ENCODE data around the gene FAM78B. TPM values are rescaled to one million over a fixed set of nuclear protein-coding genes. Genes with fewer than 3 reads are reported as not detected.

Gene FAM78B
- total RNA-seq, 2 experiments from 2014 or later = 0.11 TPM; not detected in 1

DNA sequence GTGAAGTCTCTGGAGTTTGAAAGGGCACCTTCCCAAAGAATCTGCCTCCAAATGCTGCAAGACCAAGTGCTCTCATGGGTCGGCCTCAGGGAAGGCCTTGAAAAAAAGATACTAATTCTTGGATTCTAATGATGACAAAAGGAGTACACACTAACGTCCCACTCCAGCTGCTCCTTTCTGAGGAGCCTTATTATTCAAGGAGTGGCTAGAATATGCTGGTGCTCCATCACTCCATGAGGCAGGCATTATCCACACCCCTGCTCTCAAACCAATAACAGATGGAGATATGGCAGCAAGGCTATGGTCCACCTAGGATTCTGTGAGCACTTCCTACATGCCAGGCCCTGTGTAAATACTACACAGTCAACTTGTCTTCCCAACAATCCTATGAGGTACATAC, 54.4 kb downstream of the FAM78B start:
- H3K36me3 ChIP-seq (ENCODE audit: insufficient read depth, low read length) = no peaks in the 10 kb centered on the region
- Mint-ChIP-seq H3K27ac (no peak overlapping the region), H3K4me1 (ENCODE audit: low read depth) (no peaks in the 10 kb centered on the region), H3K4me3 (no peak overlapping the region), H3K36me3 (ENCODE audit: low read depth) (no peaks in the 10 kb centered on the region), H3K9me3 (peaks cover 3% of the 10 kb centered on the region), H3K27me3 (no peaks in the 10 kb centered on the region)
- ChIA-PET CTCF (no interaction called here), POLR2A (no interaction called here)
- no peaks in the 10 kb centered on the region for H3K27me3 ChIP-seq (ENCODE audit: control insufficient read depth in 1 of 2, insufficient read depth in 2 of 2, low read length in 2 of 2)
- TF ChIP-seq CTCF (IDR thresholded peaks at IDR 0.05) = no peak
- no peak overlapping the region for H3K27ac ChIP-seq (ENCODE audit: low read depth in 1 of 2, low read length in 2 of 2)
- DNase-seq = no peak
- no peaks in the 10 kb centered on the region for H3K9me3 ChIP-seq (ENCODE audit: control insufficient read depth in 1 of 2, insufficient read depth in 1 of 2, low read length in 2 of 2)
- no peak for ATAC-seq (ENCODE audit: poor library complexity)
- H3K4me3 ChIP-seq (ENCODE audit: low read length) = no peak overlapping the region
- intact Hi-C loops (cut with DNase I, micrococcal nuclease) = no loop called here
- H3K4me1 ChIP-seq (ENCODE audit: insufficient read depth, low read length) = no peaks in the 10 kb centered on the region

DNA sequence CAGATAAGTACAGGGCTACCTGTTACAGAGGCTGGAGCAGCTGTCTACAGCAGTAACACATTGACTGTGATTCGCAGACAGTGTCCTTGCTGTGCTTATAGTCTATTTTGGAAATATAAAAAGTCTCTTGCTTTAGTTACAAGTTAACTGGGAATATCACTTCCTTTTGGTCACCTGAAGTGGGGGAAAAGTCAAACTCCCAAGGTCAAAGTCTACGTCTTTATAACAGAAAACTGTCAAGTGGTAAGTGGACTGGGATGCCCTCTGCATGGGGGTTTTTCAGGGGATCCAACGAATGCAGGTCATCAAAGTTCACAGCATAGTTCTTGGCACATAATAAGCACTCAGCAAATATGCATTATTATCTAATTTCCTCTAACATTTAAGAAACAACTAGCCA, 55.4 kb downstream of the FAM78B start:
- ATAC-seq (ENCODE audit: poor library complexity) (no peak), DNase-seq (no peak)
- Histone ChIP-seq H3K4me3 (ENCODE audit: low read length) (no peak overlapping the region), H3K4me1 (ENCODE audit: insufficient read depth, low read length) (no peaks in the 10 kb centered on the region), H3K27me3 (ENCODE audit: control insufficient read depth in 1 of 2, insufficient read depth in 2 of 2, low read length in 2 of 2) (no peaks in the 10 kb centered on the region), H3K36me3 (ENCODE audit: insufficient read depth, low read length) (no peaks in the 10 kb centered on the region), H3K9me3 (ENCODE audit: control insufficient read depth in 1 of 2, insufficient read depth in 1 of 2, low read length in 2 of 2) (no peaks in the 10 kb centered on the region), H3K27ac (ENCODE audit: low read depth in 1 of 2, low read length in 2 of 2) (no peak overlapping the region)
- Mint-ChIP-seq H3K36me3 (ENCODE audit: low read depth) (no peaks in the 10 kb centered on the region), H3K27ac (no peak overlapping the region), H3K27me3 (no peaks in the 10 kb centered on the region), H3K4me1 (ENCODE audit: low read depth) (no peaks in the 10 kb centered on the region), H3K9me3 (peaks cover 3% of the 10 kb centered on the region), H3K4me3 (no peak overlapping the region)
- TF ChIP-seq CTCF (IDR thresholded peaks at IDR 0.05) = no peak
- intact Hi-C loops (cut with DNase I, micrococcal nuclease) = no loop called here
- ChIA-PET CTCF (no interaction called here), POLR2A (no interaction called here)

GRCh38 chr1:166090244-166090643, 76.6 kb downstream of the FAM78B start:
- peaks cover 8% of the 10 kb centered on the region for H3K4me1 ChIP-seq (ENCODE audit: insufficient read depth, low read length)
- ATAC-seq (ENCODE audit: poor library complexity) (no peak), DNase-seq (no peak)
- no peaks in the 10 kb centered on the region for H3K36me3 ChIP-seq (ENCODE audit: insufficient read depth, low read length)
- Mint-ChIP-seq H3K4me1 (ENCODE audit: low read depth) (peaks cover 5% of the 10 kb centered on the region), H3K36me3 (ENCODE audit: low read depth) (no peaks in the 10 kb centered on the region), H3K4me3 (no peak overlapping the region), H3K27ac (no peak overlapping the region), H3K9me3 (no peaks in the 10 kb centered on the region), H3K27me3 (no peaks in the 10 kb centered on the region)
- intact Hi-C loops (cut with DNase I, micrococcal nuclease) = no loop called here
- ChIA-PET POLR2A (no interaction called here), CTCF (no interaction called here)
- no peak overlapping the region for H3K4me3 ChIP-seq (ENCODE audit: low read length)
- TF ChIP-seq CTCF (IDR thresholded peaks at IDR 0.05) = no peak
- H3K27me3 ChIP-seq (ENCODE audit: control insufficient read depth in 1 of 2, insufficient read depth in 2 of 2, low read length in 2 of 2) = no peaks in the 10 kb centered on the region
- H3K27ac ChIP-seq (ENCODE audit: low read depth in 1 of 2, low read length in 2 of 2) = no peak overlapping the region
- H3K9me3 ChIP-seq (ENCODE audit: control insufficient read depth in 1 of 2, insufficient read depth in 1 of 2, low read length in 2 of 2) = no peaks in the 10 kb centered on the region
